GM19397 (cell line): ENCODE measurements around the gene MON2.
"Not testable (repeated sequence)": the region's sequence is repeated elsewhere in the genome, so short reads cannot be mapped to it uniquely, and the experiment has no call there.

ENCODE experiments used
- ATAC-seq: cut with Tn5 transposase; IDR thresholded peaks from one replicate; pipeline ENCODE4 v1.9.1; 2021; ENCODE audit warnings: mild to moderate bottlenecking, moderate library complexity; ENCODE audit not compliant: unreplicated experiment

Gene MON2

DNA sequence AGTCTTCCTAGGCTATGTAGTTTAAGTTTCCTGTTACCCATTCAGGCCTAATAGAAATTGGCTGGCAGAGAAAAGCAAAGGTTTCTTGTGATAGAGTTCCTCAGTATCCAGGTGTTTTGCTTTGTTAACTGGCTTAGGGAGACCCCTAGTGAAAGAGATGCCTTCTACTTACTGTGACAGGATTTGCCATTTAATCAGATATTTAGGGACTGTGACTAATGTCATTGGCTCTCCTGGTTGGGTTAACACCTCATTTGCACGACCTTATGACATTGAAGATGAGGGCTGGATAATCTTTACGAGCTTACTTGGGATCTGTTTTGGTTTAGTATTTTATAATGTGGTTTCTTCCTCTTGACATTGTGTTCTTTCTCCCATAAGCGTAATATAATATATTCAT, 5.8 kb downstream of the MON2 start:
- no peak for ATAC-seq

DNA sequence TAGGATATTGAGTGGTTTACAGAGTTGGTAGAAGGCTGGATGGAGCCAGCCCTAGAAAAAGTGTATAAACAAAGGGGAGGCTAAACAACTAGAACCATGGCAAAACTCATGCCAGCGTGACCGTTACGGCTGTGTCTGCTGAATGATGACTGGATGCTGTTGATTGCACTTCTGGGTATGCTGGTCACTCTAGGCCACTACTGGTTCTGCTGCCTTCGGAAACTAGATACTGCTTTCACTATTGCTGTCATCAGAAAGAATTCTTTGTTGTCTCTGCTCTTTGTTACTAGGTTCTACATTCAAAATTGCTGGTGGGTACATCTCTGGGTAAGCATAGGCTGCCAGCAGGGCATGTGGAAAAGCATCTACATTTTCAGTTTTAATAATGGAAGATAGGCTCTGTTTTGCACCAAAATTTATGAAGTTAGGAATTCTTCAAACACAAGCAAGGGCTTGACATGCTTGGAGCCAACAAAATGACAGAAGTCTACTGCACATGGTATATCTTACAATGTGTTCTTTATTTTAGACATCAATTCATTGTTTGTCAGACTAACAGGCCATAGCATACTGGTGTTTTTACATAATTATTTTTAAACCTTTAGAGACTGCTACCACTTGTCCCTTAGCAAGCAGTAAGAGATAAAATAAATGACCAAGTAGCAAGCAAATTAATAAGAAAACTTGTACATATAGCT, 15.4 kb downstream of the MON2 start:
- no peak for ATAC-seq

DNA sequence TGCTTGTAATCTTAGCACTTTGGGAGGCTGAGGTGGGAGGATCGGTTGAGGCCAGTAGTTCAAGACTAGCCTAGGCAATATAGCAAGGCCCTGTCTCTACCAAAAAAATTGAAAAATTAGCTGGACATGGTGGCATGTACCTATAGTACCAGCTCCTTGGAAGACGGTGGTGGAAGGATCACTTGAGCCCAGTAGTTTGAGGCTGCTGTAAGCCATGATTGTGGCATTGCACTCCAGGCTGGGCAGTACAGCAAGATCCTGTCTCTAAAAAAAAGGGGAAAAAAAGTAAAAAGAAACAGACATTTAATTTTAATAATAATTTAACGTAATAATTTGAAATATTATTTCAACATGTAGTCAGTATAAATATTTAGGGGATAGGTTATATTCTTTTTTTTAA, 16.1 kb downstream of the MON2 start:
- ATAC-seq = no peak

DNA sequence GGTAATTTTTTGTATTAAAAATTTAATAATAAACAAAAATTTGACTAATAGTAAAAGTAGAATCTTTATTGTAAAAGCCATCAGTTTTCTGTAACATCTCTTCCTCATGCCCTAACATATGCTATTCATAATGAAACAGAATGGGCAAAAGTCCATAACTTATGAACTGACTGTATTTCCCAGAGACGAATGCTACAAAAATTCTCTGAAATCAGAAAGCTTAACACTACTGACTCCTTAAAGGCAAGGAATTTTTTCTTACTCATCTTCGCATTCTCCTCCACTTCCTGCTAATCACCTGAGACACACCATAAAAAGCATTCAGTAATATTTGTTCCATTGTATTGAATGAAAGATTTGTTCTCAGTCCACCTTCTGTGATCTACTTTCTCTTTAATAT, 17.6 kb downstream of the MON2 start:
- no peak for ATAC-seq

DNA sequence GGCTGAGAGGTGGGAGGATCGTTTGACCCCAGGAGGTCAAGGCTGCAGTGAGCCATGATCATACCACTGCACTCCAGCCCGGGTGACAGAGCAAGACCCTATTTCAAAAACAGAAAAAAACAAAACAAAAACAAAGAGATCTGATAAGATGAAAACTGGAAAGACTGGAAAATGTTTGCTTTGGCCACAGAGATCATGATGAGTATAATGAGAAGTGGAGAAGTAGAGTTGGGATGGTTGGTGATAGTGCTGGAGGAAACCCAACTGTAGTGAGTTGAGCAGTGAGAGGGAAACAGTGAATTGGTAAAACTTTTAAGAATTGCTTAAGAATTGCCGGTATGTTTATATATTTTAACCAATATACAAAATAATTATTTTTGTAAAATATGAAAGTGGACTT, 39.2 kb downstream of the MON2 start:
- no peak for ATAC-seq

DNA sequence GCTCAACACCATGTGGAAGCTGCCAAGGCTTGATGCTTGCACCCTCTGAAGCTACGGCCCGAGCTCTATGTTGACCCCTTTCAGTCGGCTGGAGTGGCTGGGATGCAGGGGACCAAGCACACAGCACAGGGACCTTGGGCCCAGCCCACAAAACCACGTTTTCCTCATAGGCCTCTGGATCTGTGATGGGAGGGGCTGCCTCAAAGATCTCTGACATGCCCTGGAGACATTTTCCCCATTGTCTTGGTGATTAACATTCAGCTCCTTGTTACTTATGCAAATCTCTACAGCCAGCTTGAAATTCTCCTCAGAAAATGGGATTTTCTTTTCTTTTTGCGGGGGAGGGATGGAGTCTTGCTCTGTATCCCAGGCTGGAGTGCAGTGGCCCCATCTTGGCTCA, 46.3 kb downstream of the MON2 start:
- ATAC-seq = no peak

DNA sequence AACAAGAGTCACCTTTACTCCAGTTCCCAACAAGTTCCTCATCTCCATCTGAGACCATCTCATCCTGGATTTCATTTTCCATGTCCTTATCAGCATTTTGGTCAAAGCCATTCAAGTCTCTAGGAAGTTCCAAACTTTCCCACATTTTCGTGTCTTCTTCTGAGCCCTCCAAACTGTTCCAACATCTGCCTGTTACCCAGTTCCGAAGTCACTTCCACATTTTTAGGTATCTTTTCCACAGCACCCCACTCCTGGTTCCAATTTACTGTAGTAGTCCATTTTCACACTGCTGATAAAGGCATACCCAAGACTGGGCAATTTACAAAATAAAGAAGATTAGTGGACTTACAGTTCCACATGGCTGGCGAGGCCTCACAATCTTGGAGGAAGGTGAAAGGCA, 47.5 kb downstream of the MON2 start:
- ATAC-seq = not testable (repeated sequence)

DNA sequence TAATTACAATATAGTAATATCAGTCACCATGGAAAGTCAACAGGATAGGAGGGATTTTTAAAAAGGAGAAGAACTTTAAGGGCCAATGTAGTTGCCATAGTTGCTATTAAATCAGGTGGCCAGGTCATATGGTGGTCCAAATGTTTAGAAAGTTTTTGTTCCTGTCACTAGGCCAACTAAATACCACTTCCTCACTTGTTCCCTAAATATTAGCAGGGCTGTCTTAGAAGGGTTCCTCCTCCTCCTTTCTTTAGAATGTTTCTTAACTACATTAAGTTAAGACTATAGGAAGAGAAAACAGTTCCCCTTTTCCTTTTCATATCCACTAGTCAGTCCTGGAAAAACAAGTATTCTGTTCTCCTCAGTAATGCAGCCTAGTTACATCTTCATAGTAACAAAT, 50.3 kb downstream of the MON2 start:
- ATAC-seq = no peak

DNA sequence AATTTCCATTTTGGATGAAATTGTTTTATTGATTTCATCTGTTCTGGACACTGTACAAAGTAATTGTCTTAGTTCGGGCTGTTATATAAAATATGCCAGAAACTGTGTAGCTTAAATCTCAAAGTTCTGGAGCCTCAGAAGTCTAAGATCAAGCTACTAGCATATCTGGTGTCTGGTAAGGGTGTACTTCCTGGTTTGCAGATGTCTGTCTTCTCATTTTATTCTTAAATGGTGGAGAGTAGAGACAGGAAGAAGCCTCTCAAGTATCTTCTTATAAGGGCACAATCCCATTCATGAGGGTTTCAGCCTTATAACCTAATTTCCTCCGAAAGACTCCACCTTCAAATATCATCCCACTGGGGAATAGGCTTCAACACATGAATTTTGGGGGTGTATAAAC, 51.3 kb downstream of the MON2 start:
- ATAC-seq = no peak

DNA sequence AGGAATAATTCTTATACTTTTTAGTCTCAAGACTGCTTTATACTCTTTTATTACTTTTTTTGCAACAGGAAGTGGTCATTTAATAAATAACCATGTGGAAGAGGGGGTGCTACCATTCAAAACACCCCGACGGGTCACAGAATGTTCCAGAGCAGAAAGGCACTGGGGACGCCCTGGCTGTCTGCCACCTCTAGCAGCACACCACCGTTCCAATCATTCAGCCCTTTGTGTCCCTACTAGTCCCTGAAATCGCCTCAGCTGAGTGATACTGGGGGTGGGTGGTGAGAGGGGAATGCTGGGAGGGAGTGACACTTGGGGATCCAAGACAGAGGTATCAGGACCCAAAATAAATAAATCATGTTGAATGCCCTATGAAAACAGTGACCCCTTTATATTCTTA, 52.4 kb downstream of the MON2 start:
- no peak for ATAC-seq

DNA sequence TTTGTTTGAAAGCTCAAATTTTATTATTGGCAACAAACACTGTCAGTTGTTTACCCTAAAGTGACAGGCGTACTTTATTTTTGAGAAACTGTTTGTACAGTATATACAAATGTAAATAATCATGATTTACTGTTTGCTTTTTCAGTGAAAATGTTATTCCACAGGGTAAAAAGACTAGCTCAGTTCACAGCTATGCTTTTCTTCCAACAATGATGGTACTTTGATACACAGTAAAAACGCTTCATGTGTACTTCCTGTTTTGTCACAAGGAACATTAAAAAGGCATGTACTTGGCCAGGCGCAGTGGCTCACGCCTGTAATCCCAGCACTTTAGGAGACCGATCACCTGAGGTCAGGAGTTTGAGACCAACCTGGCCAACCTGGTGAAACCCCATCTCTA, 53.7 kb downstream of the MON2 start:
- no peak for ATAC-seq

DNA sequence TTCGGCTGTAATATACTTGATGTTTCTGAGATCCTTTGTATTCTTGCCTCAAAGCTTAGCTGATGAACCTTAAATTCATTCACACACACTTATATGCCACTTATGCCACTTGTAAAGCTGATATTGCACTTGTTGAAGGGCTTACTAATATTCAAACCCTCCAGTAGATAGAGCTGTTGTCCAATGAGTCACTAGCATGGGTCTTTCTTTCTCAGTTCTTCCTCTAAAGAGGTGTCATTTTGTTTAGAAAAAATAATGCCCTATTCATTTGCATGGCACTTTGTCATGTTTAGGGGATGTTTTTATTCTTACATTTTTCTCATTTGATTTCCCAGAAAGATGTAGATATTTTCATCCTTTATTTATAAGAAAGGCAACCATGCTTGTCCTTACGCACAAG, 56.4 kb downstream of the MON2 start:
- ATAC-seq = no peak

DNA sequence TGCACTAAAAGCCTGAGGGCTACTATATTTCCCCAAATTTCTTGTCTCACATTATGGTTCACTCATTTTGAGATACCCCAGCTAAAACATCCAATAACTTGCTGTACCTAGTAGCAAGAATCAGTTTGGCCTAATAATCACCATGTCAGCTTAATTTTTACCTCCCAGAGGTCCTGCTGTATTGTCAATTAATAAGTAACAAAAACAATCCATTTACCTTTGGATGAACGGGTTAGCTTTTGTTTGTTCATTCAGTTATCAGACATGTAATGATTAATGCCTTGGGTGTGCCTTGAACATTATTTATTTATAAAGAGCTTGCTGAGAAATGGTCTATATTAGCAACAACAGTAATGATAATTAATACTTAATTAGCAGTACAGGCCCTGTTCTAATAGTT, 57.0 kb downstream of the MON2 start:
- ATAC-seq = no peak

DNA sequence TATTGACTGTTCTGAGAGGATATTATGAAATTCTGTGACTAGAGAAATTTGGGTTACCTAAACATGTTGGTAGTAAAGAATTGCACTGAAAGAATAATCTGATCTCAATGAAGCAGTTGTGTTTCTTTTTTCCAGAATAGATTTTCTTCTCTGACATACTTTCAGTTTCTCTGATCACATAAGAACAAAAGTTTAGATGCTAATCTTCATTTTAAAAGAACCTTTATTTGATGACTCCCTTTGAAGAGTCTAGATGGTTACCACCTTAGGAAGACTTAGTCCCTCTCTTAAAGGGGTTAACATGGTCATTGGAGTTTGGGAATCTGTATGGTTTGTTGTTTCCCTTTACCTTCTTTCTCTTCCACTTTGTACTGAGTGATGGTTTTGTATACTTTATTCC, 58.6 kb downstream of the MON2 start:
- no peak for ATAC-seq

DNA sequence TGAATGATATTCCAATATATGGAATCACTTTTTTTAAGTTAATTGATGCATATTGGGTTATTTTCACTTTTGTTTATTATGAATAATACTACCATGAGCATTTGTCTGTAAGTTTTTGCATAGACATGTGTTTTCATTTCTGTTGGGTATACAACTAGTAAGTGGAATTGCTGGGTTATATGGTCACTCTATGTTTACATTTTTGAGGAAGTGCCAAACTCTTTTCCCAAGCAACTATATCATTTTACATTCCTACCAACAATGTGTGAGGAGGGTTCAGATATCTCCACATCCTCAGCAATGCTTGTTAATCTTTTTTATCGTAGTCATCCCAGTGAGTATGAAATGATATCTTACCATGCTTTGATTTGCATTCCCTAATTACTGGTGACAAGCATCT, 64.0 kb downstream of the MON2 start:
- no peak for ATAC-seq

DNA sequence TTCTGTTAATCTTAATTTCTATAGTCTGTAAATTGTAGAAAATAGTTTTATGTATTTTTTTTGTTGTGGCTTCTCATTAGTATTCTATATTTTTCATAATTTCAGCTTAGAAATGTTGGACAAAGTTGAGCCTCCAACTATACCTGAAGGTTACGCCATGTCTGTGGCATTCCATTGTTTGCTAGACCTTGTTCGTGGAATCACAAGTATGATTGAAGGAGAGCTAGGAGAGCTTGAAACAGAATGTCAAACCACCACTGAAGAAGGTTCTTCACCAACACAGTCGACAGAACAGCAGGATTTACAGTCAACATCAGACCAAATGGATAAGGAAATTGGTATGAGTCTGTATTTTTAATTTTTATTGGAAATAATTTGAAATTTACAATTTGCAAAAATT, 65.7 kb downstream of the MON2 start:
- no peak for ATAC-seq

DNA sequence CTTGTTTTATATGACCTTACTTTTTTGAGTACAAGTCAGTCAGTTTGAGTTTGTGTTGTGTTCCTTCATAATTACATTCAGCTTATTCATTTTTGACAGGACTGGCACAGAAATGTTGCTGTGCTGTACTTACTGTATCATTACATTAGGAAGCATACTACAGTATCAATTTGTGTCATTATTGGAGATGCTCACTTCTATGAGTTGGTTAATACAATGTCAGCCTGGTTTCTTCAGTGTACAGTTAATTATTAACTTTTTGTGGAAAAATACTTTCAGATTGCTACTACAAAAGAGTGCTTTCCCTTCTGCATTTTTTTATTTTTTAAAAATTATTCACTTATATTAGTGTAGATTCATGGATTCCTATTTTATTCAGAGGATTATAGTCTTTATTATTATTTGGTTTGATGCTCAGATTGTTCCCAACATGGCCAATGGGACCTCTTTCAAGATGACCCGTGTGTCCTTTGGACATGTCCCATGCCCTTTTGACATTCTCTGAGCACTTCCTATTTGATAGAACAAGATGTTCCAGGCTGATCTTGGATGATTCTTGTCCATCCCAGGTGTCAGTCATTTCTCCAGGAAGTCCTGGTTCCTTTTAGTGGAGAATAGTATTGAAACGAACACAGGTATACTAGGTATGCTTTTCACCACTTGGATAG, 66.6 kb downstream of the MON2 start:
- ATAC-seq = no peak

DNA sequence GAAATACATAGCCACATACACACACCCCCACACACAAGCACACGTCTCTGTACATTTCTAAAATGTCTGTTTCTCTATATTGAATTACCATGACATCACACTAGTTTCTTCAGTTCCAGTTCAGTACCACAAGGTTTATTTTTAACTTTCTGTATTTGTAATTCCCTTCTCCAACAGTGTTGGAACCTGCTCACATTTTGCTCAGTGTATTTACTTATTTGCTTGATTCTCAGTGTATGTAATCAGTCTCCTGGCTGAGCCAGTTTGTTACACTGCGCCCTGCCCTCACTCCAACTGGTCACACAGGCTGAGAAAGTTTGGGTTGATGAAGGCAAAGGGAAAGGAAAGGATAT, 67.1 kb downstream of the MON2 start:
- no peak for ATAC-seq

DNA sequence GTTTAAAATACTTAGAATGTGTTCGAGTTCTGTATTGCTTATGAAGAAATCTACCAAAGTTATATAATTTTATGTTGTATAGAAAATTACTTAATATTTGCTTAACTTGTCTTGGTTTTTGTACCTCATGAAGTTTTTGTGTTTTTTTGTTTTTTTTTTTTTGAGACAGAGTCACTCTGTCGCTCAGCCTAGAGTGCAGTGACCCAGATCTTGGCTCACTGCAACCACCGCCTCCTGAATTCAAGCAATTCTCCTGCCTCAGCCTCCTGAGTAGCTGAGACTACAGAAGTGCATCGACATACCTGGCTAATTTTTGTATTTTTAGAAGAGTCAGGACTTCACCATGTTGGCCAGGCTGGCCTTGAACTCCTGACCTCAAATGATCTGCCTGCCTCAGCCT, 69.9 kb downstream of the MON2 start:
- ATAC-seq = no peak

DNA sequence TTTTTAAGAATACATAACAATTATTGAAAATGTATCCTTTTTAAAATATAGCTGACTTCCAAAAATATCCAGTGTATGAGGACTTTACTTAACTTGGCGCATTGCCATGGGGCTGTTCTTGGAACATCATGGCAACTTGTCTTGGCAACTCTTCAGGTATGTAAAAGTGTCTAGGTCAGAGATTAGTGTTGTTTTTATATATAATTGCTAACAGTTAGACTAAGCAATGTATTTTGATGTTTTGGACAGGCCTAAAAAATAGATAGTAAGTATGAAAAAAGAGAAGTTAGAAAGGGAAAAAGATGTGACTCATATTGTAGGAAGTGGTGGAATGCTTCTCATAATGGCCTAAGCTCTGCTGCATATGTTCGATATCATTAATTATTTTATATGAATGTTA, 70.9 kb downstream of the MON2 start:
- ATAC-seq = no peak

DNA sequence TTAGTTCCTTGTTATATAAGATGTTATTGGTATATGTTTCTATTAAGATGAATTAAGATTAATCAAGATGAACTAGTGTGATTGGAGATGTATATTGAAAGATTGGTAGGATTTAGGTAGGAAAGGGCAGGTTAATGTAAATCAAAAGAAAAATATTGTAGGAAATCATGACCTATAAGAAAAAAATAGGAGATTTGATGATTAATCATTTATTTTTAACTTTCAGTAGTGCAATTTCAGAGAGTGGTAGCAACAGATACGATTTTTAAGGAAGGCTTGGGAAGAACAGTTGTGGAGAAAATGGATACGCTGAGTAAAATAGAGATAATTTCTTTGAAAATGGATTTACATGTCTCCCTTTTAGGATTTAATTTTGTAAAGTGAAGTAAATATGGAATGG, 73.7 kb downstream of the MON2 start:
- ATAC-seq = no peak

DNA sequence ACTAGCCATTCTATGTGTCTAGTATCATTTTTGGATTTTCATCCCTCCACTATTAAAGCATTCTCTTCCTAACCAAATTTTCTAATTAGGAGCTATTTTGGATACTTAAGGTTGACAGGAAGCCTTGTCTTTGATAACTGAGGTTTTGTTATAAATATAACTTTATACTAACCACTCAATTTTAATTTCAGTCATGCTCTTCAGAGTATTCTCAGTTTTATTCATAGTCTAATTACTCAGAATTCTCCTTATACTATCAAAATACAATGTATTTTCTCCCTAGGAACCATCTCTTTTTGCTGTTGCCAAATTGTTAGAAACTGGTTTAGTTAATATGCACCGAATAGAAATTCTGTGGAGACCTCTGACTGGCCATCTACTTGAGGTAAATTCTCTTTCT, 76.2 kb downstream of the MON2 start:
- ATAC-seq = no peak

DNA sequence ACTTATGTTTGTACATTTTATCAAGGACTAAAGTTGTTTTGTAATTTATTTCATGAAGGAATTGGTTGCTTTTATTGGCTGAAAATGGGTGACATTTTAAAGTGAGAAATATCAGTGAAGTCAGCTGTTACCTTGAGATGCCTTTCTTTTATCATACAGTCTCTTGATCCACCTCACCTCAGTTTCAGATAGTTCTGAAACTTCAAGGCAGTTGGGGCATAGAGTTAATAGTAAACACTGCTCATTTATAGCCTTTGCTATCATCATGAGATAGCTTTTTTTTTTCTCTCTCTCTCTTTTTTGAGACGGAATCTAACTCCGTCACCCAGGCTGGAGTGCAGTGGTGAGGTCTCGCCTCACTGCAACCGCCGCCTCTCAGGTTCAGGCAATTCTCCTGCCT, 76.7 kb downstream of the MON2 start:
- ATAC-seq = no peak
